D341Med (cell line): ENCODE data around the gene TNFAIP8L1.
"Not testable (repeated sequence)": the region's sequence is repeated elsewhere in the genome, so short reads cannot be mapped to it uniquely, and the experiment has no call there.

Source experiments
- DNase-seq: peaks from one replicate; pipeline ENCODE4 v3.0.0; 2012; ENCODE audit warnings: low spot score

Gene TNFAIP8L1

DNA sequence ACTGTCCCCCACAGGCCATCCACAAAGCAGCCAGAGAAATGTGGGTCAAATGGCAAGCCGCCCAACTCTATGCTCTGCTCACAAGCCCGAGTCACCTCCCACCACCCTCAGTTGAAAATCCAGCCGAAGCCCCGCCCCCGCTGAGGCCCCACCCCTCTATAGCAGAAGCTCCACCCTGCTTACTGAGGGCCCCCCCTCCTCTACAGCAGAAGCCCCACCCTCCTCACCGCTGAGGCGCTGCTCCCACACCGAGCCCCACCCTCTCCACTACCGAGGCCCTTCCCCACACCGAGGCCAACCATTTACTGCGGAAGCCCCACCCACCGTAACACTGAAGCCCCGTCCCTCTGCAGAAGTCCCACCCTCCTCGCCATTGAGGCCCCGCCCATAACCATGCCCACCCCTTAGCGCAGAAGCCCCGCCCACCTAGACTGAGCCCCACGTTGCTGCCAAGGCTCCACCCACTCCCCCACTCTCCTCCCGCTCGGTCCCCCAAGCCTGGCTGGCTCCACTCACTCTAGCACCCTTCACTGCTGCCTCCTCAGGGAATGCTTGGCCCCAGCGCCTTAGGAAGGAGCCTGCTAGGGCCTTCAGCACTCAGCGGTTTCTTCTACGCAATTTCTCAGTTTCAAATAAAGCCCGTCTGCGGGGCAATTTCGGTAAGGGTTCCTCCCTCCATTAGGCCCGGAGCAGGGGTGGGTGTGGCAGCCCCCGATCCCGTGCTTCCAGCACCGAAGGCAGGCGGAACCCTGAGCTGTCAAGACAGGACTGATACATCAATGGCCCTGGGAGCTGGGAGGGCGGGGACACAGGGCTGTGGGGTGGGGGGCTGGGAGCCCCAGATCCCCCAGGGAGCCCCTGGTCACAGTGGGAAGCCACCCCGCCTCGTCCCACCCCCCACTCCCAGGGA lies 39.8 kb downstream of the TNFAIP8L1 start:
- DNase-seq: peak; percentile 81

DNA sequence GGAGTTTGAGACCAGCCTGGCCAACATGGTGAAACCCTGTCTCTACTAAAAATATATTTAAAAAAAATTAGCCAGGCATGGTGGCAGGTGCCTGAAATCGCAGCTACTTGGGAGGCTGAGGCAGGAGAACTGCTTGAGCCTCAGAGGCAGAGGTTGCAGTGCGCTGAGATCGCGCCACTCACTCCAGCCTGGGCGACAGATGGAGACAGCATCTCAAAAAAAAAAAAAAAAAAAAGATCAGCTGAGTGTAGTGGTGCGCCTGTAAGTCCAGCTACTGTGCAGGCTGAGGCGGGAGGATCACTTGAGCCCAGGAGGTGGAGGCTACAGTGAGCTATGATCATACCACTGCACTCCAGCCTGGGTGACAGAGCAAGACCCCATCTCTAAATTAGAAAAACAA lies 40.7 kb downstream of the TNFAIP8L1 start:
- not testable (repeated sequence) for DNase-seq

DNA sequence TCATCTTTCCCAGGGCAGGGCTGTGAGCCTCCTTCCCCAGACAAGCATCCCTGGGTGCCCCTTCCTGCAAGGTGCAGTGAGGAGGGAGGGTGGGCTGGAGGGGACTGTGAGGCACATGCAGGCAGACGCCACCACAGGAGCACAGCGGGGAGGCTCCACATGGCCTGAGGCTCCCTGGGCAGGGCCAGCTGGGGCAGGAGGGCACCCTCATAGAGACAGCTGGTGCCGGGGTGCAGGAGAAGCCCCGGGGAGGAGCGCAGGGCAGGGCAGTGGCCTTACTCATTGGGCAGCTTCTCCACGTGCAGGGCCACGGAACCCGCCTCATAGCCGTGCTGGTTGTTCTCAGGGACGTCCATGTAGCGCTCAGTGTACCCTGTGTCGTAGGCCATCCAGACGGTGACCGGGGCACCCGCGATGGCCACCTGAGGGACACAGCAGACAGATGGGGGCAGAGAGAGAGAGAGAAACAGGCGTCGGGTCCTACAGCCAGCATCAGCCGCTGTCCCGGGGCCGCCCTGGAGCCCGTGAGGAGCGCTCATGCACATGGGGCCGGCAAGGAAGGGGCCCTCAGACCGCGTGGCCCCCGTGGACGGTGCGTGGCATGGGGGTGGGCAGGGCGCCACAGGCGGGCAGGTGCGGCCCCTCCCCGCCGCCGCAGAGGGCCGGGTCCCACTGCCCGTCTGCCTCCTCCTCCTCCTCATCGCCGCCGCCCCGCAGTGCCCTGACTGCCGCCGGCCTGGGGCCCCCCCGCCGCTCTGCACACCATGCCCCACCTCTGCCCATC lies 43.3 kb downstream of the TNFAIP8L1 start:
- no peak for DNase-seq

DNA sequence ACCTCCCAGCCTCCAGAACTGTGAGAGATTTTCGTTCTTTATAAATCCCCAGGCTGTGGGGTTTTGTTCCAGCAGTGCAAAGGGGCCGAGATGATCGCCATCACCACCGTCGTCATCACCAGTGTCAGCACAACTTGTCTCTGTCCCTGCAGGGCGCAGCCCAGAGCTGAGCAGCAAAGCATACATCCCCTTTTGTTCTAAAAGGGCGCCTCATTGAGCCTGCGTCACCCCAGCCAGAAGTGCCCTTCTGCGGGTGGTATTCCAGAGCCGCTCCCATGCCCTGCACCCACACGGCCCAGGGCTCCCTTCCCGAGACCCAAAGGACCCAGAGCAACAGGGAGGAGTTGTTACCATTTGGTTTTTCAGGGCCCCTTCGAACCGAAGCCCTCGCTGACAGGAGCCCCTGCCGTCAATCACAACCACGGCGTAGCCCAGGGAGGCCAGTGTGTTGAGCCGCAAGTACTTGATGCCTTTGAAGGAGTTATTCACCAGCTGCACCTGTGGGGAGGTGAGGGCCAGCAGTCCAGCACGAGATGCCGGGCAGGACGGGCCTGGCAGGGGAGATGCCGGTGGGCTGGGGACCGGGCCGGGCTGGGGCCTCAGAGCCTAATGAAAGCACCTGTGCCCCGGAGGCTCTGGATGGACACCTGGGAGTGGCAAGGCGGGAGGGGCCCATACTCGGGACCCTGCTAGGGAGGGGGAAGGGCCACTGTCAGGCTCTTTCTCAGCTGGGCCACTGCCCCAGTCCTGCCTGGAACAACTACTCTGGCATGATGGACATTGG lies 45.2 kb downstream of the TNFAIP8L1 start:
- no peak for DNase-seq

DNA sequence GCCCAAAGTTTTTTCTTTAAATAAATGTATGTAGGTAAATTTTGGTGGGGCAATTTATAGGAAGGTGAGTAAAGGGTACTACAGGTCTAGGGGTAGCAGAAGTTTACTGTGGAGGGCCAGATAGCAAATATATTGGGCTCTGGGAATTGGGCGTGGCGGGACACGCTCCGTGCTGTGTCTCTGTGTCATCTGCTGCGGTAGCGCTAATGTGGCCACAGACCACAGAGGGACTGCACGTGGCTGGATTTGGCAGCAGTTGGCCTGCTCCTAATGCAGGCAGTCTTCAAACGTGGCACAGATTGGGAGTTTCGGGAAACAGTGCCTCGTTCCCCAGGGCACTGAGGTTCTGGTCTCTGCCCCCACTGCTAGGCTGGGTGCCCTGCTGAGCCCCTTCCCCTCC lies 47.4 kb downstream of the TNFAIP8L1 start:
- no peak for DNase-seq

DNA sequence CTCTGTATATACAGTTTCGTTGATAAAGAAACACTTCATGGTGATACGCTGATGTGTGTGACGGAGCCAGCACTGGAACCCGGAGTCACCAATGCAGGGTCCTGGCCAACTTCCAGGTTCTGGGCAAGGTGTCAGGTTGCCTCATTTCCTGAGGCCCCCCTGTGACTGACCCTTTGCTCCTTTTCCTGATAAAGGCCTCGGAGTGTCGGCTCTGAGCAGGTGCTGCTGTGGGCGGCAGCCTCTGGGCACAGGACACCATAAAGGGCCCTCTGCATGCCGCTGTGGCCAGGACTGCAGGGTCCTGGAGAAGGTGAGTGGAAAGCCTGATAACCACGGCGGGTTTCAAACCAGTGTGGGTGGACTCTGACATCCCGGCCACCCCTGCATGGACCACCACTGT lies 48.1 kb downstream of the TNFAIP8L1 start:
- no peak for DNase-seq

DNA sequence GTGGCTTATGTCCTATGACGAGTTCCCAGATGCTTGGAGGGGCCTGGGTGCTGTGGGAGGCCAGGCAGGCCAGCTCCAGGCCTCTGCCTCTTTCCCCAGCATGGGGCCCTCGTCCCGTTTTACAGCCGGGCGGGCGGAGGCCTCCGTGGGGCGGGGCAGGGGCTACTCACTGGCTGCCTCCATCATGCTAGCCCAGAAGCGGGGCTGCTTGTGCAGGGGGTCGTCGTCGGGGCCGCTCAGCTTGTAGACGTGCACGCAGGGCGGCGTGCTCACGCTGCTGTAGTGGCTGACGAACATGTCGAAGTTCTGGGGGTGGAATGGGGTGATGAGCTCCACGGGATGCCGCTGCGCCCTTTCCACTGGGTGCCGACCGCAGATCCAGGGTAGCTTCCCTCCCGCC lies 49.3 kb downstream of the TNFAIP8L1 start:
- no peak for DNase-seq

DNA sequence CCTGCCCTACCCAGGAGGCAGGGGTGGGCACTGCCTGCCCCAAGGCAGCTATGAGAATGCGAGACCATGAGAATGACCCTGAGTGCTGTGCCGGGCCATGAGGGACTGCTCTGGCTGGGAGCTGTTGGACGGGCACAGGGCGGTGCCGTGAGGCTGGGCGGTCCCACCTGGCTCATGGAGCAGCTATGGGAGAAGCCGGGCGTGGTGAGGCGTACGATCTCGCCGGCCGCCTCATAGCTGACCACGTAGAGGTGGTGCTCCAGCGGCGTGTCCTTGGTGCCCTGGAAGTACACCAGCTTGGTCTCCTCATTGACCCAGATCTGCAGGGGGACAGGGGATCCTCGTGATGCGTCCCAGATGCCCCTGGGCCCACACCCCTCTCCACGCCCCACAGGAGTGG lies 50.1 kb downstream of the TNFAIP8L1 start:
- no peak for DNase-seq

DNA sequence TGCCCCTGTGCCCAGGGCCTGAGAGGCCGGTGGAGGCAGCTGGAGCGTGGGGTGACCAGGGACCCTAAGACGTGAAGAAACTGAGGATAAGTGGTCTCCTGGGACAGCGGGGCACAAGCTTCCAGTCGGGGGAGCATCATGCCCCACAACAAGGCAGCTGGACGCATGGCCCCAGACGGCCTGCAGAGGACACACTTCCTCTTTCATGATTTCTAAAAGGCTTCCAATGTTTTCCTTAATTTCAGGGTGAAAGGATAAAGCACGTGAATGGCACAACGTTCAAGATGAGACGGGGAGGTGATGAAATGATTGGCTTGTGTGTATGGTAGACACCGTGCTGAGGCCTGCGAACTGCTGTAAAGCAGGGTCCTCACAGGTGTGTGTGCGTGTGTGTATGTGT lies 51.0 kb downstream of the TNFAIP8L1 start:
- DNase-seq: no peak

DNA sequence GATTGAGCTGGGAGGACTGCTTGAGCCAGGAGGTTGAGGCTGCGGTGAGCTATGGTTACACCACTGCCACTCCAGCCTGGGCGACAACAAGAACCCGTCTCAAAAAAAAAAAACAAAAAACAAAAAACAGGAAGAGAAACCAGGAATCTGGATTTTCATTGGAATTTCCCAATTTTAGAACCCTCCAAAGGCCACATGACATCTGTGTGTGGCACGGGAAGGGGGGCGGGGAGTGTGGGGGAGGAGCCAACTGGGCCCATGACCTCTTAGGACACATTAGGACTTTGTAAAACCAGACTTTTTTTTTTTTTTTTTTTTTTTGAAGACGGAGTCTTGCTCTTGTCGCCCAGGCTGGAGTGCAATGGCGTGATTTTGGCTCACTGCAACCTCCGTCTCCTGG lies 52.1 kb downstream of the TNFAIP8L1 start:
- DNase-seq: no peak

DNA sequence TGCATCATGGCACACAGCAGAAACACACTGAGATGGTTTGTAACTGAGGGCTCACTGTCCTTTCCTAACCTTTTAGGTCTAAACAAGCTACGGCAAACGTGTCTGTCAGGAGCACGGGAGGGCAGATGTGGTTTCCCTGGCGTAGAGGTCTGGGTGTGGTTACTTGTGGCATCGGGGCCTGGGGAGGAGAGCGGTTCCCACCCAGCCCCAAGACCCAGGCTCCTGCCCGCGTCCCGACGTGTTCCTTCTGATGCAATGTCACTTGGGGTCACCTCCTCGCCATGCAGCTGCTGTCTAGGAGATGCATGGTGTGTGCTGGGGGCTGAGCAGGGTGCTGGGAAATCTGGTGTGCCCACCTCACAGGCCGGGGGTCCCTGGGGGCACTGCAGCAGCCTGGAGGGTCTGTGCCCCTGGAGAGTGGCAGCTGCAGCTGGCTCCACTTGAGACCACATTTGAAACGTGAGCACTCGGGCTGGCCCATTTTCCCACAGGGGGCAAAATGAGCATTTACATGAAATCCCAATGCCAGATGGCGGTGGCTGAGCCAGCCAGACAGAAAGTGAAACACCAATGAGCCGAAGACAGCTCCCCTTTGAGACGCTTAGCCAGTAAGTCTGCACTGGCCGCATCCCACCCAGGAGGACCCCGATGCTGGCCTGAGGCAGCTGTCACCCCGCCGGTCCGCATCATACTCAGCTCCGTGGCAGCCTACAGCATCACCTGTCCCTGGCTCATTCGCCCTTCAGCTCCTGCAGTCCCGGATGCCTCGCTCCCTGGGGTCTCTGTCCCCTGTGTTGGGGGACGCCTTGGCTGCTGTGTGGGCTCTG lies 53.1 kb downstream of the TNFAIP8L1 start:
- peak; percentile 83 for DNase-seq

DNA sequence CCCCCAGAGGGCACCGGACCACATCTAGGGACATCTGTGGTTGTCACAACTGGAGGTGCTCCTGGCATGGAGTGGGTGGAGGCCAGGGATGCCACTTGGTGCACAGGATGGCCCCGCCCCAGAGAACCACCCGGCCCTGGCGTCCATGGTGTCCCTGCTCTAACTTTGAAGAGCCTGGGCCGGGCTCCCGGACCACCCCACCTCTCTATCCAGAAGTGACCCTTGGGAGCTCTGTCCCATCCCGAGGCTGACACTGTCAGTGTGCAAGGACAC lies 53.7 kb downstream of the TNFAIP8L1 start:
- no peak for DNase-seq

DNA sequence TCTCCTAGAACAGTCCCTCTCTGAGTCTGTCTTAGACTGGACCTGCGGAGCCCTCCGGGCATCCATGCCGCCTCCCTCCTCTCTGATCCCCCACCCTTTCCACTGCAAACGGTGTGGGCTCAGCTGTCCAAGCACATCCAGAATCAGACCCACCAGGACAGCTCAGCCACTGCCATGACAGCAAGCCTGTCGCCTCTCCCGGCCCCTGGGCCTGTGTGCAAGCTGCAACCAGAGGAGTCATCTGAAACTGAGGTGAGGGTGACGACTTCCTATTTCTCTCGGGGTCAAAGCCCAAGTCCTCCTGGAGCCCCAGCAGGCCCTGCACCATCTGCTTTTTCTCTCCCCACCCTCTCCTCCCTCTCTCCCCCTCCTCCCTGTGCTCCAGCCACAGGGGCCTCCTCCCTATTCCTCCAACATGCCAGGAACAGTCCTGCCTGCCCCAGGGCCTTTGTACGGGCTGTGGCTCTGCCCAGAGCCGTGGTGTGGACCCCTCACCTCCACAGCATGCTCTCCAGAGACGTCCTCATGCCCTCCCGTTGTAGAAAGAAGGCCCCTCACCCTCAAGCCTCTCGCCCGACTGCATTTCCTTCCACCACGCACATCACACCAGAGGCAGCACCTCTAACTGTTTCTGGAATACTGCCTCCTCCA lies 54.3 kb downstream of the TNFAIP8L1 start:
- no peak for DNase-seq

DNA sequence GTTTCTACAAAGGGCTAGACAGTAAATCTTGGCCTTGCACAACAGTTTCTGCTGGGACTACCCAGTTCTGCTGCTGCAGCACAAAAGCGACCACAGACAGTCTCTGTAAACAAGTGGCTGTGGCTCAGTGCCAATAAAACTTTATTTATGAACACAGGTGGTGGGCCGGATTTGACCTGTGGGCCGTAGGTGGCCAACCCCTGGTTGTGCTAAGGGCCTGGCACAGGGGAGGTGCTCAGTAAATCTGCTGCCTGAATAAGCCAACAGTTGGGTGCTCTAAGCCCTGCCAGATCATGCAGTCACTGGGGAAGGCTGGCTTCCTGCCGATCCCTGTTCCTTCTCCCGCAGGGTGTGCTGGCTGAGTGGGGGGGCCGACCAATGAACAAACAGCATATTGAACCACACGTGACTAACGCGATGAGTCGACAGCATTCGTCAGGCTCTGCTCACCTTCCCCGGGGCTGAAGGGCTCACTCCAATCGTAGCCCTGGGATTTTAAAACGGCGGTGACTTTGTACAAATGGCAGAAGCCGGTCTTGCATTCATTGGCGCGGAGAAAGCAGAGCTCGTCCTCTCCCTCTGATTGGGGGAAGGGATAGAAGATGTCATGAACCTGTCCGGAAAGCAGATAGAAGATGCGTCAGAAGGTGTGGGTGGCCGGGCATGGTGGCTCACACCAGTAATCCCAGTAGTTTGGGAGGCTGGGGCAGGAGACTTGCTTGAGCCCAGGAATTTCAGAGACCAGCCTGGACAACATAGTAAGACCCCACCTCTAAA lies 55.1 kb downstream of the TNFAIP8L1 start:
- DNase-seq: peak; percentile 87

DNA sequence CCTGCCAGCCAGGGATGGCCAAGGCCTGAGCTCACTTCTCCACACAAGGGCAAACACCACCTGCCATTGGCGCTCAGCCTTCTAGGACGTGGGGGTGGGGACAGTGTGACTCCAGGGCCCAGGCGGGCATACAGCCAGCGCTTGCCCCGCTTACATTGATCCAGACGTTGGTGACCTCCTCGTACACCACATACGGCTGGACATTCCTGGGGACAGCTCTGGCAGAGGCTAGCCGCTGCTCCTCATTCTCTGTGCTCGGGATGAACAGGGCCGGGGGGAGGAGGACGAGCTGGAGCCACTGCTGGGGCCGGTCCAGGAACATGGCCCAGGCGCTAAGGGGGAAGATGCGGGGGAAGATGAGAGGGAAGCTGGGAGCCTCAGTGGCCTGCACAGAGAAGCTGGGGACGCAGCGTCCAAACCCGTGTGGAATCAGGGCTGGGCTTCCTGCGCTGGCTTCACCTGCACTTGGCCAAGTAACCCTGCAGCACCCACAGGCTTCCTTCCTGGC lies 56.0 kb downstream of the TNFAIP8L1 start:
- DNase-seq: no peak

DNA sequence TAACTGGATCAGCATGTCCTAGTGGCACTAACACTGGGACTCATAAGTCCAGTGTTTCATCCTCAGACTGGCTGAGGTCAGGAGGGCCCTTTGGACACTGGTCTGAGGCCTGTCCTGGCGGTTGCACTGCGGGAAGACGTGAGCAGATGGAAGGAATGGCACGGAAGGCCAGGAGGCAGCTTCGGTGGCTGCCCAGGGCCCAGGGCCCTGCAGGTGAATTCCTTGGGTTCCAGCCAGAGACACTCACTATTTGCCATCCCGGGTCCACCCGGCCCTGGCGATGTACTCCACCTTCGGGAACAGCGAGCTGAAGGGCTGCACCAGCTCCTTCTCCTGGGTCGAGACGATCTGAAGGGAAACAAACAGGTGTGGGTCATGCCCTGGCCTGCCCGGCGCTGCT lies 58.0 kb downstream of the TNFAIP8L1 start:
- DNase-seq: no peak

DNA sequence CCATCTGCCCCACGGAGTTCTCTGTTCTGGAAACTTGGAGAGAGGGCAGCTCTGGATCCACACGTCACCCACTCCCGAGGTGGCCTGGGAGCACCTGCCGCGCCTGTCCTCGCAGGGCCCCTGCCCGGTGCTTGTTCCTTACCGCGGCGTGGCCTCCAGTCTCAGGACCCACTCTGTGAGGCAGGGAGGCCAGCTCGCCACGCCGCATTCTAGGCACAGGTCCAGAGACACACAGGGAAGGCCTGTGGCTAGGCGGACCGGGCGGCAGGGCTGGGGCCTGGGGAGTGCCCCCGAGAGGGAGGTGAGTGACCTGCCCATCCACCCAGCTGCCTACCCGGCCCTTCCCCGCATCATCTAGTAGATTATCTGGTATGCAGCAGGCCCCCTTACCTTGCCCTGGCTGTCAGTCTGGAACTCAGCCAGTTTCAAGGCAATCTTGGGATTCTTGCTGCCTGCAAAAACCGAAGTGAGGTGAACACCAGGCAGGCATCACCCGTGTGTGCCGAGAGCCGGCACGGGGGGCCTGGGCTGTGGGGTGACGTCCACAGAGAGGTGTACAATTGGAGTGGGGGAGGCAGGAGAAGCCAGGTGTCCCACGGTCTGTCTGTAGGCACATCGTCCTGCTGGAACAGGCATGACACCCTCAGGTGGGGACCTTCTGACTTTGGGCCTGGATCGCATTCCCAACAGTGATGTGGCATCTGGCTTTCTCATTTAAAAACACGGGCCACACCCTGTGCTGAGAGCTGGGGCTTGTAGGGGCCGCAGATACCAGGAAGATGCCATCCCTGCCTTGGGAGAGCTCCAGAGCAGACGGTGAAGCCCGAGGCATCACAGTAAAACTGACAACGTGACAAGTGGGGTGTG lies 60.7 kb downstream of the TNFAIP8L1 start:
- DNase-seq: no peak

DNA sequence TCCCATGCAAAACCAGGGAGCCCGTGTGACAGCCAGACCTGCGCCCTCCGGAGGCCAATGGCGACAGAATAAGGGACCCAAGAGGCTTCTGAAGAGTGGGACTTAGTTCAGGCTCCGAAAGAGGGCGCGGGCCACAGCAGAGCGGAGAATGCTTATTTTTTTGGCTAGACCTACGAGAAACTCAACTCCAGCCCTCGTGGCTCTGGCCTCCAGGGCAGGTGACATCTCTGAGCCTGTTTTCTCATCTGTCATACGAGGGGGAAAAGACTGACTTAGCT lies 61.3 kb downstream of the TNFAIP8L1 start:
- no peak for DNase-seq

DNA sequence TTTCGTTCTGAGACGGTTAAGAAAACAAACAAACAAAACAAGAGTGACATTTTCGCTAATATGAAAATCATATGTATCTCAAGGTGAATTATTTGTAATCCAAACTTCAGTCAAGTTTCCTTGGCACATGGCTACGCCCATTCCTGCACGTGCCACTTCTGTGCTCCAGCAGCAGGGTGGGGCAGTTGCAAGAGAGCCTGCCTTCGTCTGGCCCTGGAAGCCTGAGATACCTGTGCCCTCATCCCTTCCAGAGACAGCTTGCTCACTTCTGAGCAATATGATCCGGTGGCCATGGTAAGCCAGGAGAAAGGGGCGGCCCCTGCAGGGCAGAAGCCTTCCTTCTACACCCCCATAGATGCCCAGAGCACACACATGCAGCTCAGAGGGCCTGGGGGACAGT lies 62.2 kb downstream of the TNFAIP8L1 start:
- DNase-seq: no peak

DNA sequence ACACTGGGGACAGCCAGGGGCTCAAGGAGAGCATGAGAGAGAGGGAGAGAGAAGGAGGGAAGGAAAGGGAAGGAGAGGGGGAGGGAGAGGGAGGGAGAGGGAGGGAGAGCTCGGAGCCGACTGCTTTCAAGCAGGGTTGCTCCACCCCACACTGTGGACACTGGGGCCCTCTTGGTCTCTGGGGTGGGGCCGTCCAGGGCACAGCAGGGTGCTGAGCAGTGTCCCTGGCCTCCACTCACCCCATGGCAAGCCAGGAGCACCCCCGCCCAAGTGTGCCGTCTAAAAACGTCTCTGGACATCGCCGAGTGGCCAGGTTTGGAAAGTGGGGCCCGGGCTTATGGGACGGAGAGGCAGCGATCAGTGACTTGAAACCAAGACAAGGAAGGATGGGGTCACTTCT lies 63.4 kb downstream of the TNFAIP8L1 start:
- DNase-seq: no peak
